ENCODE results near the gene TMBIM6.

TMBIM6 gene

DNA sequence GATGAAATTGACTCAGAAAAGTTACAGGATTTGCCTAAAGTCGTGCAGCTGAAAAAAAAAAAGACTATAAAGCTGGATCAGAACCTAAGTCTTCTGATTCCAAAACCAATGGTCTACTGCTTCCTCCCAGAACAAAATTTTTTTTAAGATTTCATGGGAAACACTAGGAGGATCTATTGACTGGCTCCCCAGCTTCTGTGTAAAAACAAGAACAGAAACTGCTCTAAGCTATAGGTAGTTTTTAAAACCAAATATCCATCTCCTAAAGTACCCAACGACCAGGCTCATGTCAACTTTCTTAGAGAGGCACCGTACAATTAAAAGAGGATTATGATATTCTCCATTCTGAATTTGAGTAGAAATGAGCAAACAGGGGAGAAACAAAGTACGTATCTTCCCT is 43.5 kb upstream of the TMBIM6 start:
- TF ChIP-seq, protein P1, sequence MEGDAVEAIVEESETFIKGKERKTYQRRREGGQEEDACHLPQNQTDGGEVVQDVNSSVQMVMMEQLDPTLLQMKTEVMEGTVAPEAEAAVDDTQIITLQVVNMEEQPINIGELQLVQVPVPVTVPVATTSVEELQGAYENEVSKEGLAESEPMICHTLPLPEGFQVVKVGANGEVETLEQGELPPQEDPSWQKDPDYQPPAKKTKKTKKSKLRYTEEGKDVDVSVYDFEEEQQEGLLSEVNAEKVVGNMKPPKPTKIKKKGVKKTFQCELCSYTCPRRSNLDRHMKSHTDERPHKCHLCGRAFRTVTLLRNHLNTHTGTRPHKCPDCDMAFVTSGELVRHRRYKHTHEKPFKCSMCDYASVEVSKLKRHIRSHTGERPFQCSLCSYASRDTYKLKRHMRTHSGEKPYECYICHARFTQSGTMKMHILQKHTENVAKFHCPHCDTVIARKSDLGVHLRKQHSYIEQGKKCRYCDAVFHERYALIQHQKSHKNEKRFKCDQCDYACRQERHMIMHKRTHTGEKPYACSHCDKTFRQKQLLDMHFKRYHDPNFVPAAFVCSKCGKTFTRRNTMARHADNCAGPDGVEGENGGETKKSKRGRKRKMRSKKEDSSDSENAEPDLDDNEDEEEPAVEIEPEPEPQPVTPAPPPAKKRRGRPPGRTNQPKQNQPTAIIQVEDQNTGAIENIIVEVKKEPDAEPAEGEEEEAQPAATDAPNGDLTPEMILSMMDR (conservative IDR thresholded peaks at IDR 0.05; ENCODE audit: low read depth, low read length): no peak
- H2AFZ ChIP-seq (ENCODE audit: low read depth): no peak overlapping the region
- no peaks in the 10 kb centered on the region for H3K36me3 ChIP-seq (ENCODE audit: insufficient read depth)
- no peaks in the 10 kb centered on the region for H4K20me1 ChIP-seq (ENCODE audit: insufficient read depth)
- H3K4me1 ChIP-seq (ENCODE audit: low read depth, poor library complexity, severe bottlenecking): peaks cover 43% of the 10 kb centered on the region
- H3K4me2 ChIP-seq: peak overlapping the region; percentile 73; the same call in 1 of the 2 replicates
- H3K27ac ChIP-seq: no peak overlapping the region
- peaks cover 3% of the 10 kb centered on the region; the same call in 1 of the 2 replicates for H3K79me2 ChIP-seq (ENCODE audit: insufficient read depth, low read depth)
- H3K27me3 ChIP-seq (ENCODE audit: insufficient read depth, low read depth): no peaks in the 10 kb centered on the region
- no peak overlapping the region for H3K9ac ChIP-seq
- H3K4me3 ChIP-seq (IDR thresholded peaks at IDR 0.05; ENCODE audit: insufficient read depth, low read depth, low read length): no peak overlapping the region

DNA sequence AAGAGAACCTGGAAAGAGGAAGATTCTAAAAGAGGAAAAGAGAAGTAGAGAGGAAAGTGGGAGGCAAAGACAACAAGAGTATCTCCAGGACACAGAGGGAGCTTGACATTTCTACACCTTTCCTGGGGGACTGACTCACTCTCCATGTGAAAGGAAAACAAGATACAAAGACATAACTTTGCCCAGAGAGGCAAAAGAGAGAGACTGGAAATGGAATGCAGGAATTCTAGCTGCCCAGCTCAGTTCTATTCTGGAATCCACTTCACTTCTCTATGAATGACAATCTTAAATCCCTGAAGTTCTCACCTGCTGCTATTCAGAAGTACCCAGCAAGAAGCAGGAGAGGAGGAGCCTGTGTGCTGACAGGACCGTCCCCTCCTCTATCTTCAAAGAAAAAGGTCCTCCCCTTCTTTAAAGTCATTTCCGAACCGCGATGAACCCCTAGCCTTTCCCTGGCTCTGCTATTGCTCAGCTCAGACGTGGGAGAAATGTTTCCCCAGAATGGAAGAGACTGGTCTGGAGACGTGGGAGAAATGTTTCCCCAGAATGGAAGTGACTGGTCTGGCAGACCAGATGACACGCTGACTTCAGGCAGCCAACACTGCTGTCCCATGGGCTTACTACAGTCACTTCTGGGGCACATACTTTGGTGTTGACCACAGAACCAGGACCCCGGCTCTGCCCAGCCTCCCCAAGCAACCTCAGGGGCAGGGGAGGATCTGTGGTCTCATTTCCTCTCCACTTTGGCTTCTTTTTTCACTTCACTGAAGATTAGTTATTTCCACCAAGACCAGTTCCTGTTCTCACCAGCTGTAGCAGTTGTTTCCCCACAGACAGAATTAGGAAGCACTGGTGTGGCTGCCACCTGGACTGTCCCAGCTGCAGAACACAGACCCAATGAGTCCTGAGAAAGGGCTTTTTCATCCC is 42.5 kb upstream of the TMBIM6 start:
- Histone ChIP-seq H3K4me3 (IDR thresholded peaks at IDR 0.05; ENCODE audit: insufficient read depth, low read depth, low read length) (no peak overlapping the region), H3K27me3 (ENCODE audit: insufficient read depth, low read depth) (no peaks in the 10 kb centered on the region), H3K27ac (peak overlapping the region; percentile 32; the same call in 1 of the 2 replicates), H3K79me2 (ENCODE audit: insufficient read depth, low read depth) (no peaks in the 10 kb centered on the region; the same call in 1 of the 2 replicates), H2AFZ (ENCODE audit: low read depth) (no peak overlapping the region), H3K4me1 (ENCODE audit: low read depth, poor library complexity, severe bottlenecking) (peaks cover 48% of the 10 kb centered on the region), H4K20me1 (ENCODE audit: insufficient read depth) (no peaks in the 10 kb centered on the region), H3K4me2 (peak overlapping the region; percentile 73), H3K9ac (no peak overlapping the region), H3K36me3 (ENCODE audit: insufficient read depth) (no peaks in the 10 kb centered on the region)
- TF ChIP-seq, protein P1 (conservative IDR thresholded peaks at IDR 0.05; ENCODE audit: low read depth, low read length): no peak

DNA sequence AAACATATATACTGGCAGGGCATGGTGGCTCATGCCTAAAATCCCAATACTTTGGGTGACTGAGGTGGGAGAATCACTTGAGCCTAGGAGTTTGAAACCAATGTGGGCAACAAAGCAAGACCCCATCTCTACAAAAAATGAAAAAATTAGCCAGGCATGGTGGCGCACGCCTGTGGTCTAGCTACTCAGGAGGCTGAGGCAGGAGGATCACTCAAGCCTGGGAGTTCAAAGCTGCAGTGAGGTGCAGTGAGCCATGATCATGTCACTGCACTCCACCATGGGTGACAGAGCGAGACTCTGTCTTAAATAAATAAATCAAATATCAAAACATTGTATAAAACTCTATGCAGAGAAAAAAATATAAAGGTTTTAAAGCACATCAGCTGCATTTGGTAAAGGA is 39.3 kb upstream of the TMBIM6 start:
- H3K79me2 ChIP-seq (ENCODE audit: insufficient read depth, low read depth): no peaks in the 10 kb centered on the region; the same call in 1 of the 2 replicates
- no peak overlapping the region for H3K9ac ChIP-seq
- H4K20me1 ChIP-seq (ENCODE audit: insufficient read depth): no peaks in the 10 kb centered on the region
- TF ChIP-seq, protein P1 (conservative IDR thresholded peaks at IDR 0.05; ENCODE audit: low read depth, low read length): no peak
- H3K36me3 ChIP-seq (ENCODE audit: insufficient read depth): no peaks in the 10 kb centered on the region
- no peak overlapping the region for H3K4me2 ChIP-seq
- H2AFZ ChIP-seq (ENCODE audit: low read depth): no peak overlapping the region
- H3K27ac ChIP-seq: no peak overlapping the region
- peaks cover 71% of the 10 kb centered on the region for H3K4me1 ChIP-seq (ENCODE audit: low read depth, poor library complexity, severe bottlenecking)
- H3K4me3 ChIP-seq (IDR thresholded peaks at IDR 0.05; ENCODE audit: insufficient read depth, low read depth, low read length): no peak overlapping the region
- no peaks in the 10 kb centered on the region for H3K27me3 ChIP-seq (ENCODE audit: insufficient read depth, low read depth)

DNA sequence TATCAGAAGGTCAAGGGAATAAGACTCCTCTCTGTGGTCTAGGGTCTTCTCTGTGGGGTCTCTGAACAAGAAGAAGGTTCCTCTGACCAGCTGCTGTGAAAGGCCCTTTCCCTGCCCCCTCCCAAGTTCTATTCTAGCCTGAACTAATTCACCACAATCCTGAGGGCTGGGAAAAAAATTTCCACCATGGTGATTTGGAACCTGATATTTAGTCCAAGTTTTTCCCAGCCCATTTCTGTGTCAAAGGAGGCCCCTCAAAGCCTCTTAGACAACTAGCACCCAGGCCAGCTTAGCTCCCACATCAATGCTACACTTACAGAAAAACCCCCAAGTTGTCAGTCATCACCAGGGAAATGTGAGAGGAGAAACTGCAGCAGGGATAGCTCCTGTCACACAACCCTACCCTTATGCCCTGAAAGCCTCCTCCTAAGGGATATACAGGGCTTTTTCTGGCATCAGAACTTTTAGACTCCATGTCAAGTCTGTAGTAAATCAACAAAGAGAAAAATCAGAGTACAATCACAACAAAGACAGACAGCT is 38.6 kb upstream of the TMBIM6 start:
- no peak overlapping the region for H3K27ac ChIP-seq
- H3K4me1 ChIP-seq (ENCODE audit: low read depth, poor library complexity, severe bottlenecking): peaks cover 69% of the 10 kb centered on the region
- H3K4me3 ChIP-seq (IDR thresholded peaks at IDR 0.05; ENCODE audit: insufficient read depth, low read depth, low read length): no peak overlapping the region
- no peaks in the 10 kb centered on the region; the same call in 1 of the 2 replicates for H3K79me2 ChIP-seq (ENCODE audit: insufficient read depth, low read depth)
- no peak overlapping the region for H3K9ac ChIP-seq
- H3K27me3 ChIP-seq (ENCODE audit: insufficient read depth, low read depth): no peaks in the 10 kb centered on the region
- TF ChIP-seq, protein P1 (conservative IDR thresholded peaks at IDR 0.05; ENCODE audit: low read depth, low read length): no peak
- H2AFZ ChIP-seq (ENCODE audit: low read depth): no peak overlapping the region
- no peaks in the 10 kb centered on the region for H3K36me3 ChIP-seq (ENCODE audit: insufficient read depth)
- H3K4me2 ChIP-seq: no peak overlapping the region; the same call in 1 of the 2 replicates
- H4K20me1 ChIP-seq (ENCODE audit: insufficient read depth): no peaks in the 10 kb centered on the region

All from KMS-11 (cell line).